Measurements from ENCODE around the gene PPL.

Gene PPL

DNA sequence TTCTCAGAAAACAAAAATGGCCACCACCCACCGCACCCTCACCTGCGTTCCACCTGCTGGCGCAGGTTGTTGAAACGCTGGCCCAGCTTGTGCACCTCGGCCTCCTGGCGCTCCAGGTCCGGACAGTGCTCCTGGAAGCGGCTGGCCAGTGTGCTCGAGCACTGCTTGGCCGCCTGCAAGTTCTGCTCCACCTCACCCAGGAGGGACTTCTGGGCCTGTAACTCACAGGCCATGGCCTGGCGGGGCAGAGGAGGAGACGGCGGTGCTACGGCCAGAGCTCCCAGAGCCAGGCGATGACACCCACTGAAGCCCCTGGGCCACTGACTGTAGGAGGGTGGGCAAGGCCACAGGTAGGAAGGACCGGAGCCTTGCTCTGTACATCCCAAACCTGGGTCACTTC, 46.3 kb downstream of the PPL start:
- no peaks in the 10 kb centered on the region for H3K27me3 ChIP-seq (ENCODE audit: insufficient read depth, low read depth)
- no peak overlapping the region for H3K9ac ChIP-seq
- no peaks in the 10 kb centered on the region for H3K79me2 ChIP-seq (ENCODE audit: insufficient read depth, low read depth)
- no peak overlapping the region for H3K27ac ChIP-seq
- H4K20me1 ChIP-seq (ENCODE audit: insufficient read depth) = no peaks in the 10 kb centered on the region
- no peaks in the 10 kb centered on the region for H3K36me3 ChIP-seq (ENCODE audit: insufficient read depth)
- TF ChIP-seq, protein P1, sequence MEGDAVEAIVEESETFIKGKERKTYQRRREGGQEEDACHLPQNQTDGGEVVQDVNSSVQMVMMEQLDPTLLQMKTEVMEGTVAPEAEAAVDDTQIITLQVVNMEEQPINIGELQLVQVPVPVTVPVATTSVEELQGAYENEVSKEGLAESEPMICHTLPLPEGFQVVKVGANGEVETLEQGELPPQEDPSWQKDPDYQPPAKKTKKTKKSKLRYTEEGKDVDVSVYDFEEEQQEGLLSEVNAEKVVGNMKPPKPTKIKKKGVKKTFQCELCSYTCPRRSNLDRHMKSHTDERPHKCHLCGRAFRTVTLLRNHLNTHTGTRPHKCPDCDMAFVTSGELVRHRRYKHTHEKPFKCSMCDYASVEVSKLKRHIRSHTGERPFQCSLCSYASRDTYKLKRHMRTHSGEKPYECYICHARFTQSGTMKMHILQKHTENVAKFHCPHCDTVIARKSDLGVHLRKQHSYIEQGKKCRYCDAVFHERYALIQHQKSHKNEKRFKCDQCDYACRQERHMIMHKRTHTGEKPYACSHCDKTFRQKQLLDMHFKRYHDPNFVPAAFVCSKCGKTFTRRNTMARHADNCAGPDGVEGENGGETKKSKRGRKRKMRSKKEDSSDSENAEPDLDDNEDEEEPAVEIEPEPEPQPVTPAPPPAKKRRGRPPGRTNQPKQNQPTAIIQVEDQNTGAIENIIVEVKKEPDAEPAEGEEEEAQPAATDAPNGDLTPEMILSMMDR (conservative IDR thresholded peaks at IDR 0.05; ENCODE audit: low read depth, low read length) = no peak
- H2AFZ ChIP-seq (ENCODE audit: low read depth) = no peak overlapping the region
- H3K4me3 ChIP-seq (IDR thresholded peaks at IDR 0.05; ENCODE audit: insufficient read depth, low read depth, low read length) = no peak overlapping the region
- H3K4me1 ChIP-seq (ENCODE audit: low read depth, poor library complexity, severe bottlenecking) = no peaks in the 10 kb centered on the region
- no peak overlapping the region for H3K4me2 ChIP-seq

DNA sequence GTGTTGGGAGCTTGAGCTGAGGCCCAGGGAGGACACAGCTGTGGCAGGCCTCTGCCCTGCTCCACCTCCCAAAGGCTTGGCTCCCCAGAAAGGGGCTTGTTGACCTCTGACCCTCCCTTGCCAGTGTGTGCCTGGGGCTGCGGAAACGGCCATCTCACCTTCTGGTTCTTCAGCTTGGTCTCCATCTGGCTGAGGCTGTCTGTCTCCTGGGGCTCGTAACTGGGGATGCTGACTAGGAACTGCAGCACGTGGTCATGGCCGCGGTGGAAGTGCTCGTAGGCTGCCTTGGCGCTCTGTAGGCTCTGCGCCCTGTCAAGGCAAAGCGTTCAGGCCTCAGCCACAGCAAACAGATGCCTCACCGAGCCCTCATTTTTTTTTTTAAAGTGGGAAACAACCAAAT, 46.9 kb downstream of the PPL start:
- TF ChIP-seq, protein P1 (conservative IDR thresholded peaks at IDR 0.05; ENCODE audit: low read depth, low read length) = no peak
- Histone ChIP-seq H3K4me1 (ENCODE audit: low read depth, poor library complexity, severe bottlenecking) (no peaks in the 10 kb centered on the region), H3K27ac (no peak overlapping the region), H3K4me2 (no peak overlapping the region), H3K9ac (no peak overlapping the region), H4K20me1 (ENCODE audit: insufficient read depth) (no peaks in the 10 kb centered on the region), H3K4me3 (IDR thresholded peaks at IDR 0.05; ENCODE audit: insufficient read depth, low read depth, low read length) (no peak overlapping the region), H2AFZ (ENCODE audit: low read depth) (no peak overlapping the region), H3K36me3 (ENCODE audit: insufficient read depth) (no peaks in the 10 kb centered on the region), H3K79me2 (ENCODE audit: insufficient read depth, low read depth) (no peaks in the 10 kb centered on the region), H3K27me3 (ENCODE audit: insufficient read depth, low read depth) (no peaks in the 10 kb centered on the region)

DNA sequence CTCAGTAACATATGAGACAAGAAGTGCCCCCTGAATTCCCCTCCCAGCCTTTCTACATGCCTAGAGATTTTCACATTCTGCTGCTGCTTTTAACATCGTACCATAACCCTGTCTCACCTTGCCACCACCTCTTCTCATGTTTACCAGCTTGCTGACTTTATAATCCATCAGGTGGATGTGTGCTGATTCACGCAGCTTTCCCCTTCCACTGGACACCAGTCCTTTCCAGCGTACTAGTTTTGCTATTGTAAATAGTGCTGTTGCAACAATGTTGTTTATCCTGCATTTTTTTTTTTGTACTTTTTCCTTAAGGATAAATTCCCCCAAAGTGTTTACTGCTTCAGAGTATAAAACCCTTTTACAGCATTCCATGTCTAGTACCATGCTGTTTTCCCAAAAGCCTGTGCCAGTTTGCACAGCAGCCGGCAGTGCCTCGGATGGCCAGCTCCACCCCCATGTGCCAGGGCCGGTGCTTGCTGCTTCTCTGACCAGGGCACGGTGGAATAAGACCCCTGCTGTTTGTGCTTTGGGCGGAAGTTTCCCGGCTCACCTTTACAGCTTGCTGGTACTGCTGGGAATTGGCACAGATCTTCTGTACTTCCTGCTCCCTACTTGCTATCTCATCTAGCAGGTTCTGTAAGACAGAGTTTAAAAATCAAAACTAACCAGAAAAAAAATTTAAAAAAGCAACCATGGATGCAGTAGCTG, 48.4 kb downstream of the PPL start:
- H3K79me2 ChIP-seq (ENCODE audit: insufficient read depth, low read depth) = no peaks in the 10 kb centered on the region
- H3K9ac ChIP-seq = no peak overlapping the region
- H3K36me3 ChIP-seq (ENCODE audit: insufficient read depth) = 0 out of 2 replicates have a peak, but pooled peaks cover 4% of the 10 kb centered on the region
- H3K27ac ChIP-seq = no peak overlapping the region
- TF ChIP-seq, protein P1 (conservative IDR thresholded peaks at IDR 0.05; ENCODE audit: low read depth, low read length) = no peak
- H2AFZ ChIP-seq (ENCODE audit: low read depth) = no peak overlapping the region
- H3K27me3 ChIP-seq (ENCODE audit: insufficient read depth, low read depth) = no peaks in the 10 kb centered on the region
- H3K4me3 ChIP-seq (IDR thresholded peaks at IDR 0.05; ENCODE audit: insufficient read depth, low read depth, low read length) = no peak overlapping the region
- no peaks in the 10 kb centered on the region for H4K20me1 ChIP-seq (ENCODE audit: insufficient read depth)
- H3K4me1 ChIP-seq (ENCODE audit: low read depth, poor library complexity, severe bottlenecking) = no peaks in the 10 kb centered on the region
- no peak overlapping the region for H3K4me2 ChIP-seq

DNA sequence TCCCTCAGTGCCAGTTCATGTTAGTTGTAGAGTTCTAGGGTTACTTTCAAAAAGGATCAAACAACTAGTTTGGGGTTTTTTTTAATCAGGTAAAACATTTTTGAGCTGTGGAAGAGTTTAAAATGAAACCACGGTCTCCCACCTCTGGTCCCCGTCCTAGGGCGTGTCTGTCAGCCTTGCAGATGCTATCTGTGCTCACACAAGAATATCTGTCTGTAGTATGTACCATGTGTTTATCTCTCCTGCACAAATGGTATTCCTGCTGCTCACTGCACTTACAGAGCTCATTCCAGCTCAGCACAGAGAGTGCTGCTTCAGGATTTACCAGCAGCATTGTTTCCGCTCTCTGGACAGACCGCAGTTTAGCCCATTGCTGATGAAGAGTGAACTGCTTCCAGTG, 50.8 kb downstream of the PPL start:
- H3K4me2 ChIP-seq = no peak overlapping the region
- H3K9ac ChIP-seq = no peak overlapping the region
- no peaks in the 10 kb centered on the region for H3K4me1 ChIP-seq (ENCODE audit: low read depth, poor library complexity, severe bottlenecking)
- H3K27ac ChIP-seq = no peak overlapping the region
- TF ChIP-seq, protein P1 (conservative IDR thresholded peaks at IDR 0.05; ENCODE audit: low read depth, low read length) = no peak
- H3K27me3 ChIP-seq (ENCODE audit: insufficient read depth, low read depth) = no peaks in the 10 kb centered on the region
- 0 out of 2 replicates have a peak, but pooled peaks cover 4% of the 10 kb centered on the region for H3K36me3 ChIP-seq (ENCODE audit: insufficient read depth)
- H2AFZ ChIP-seq (ENCODE audit: low read depth) = no peak overlapping the region
- no peak overlapping the region for H3K4me3 ChIP-seq (IDR thresholded peaks at IDR 0.05; ENCODE audit: insufficient read depth, low read depth, low read length)
- no peaks in the 10 kb centered on the region for H3K79me2 ChIP-seq (ENCODE audit: insufficient read depth, low read depth)
- no peaks in the 10 kb centered on the region for H4K20me1 ChIP-seq (ENCODE audit: insufficient read depth)

All from KMS-11 (cell line).